ENCODE measurements around the gene ACTL9.
"Not testable (repeated sequence)": the region's sequence is repeated elsewhere in the genome, so short reads cannot be mapped to it uniquely, and the experiment has no call there.

DNA sequence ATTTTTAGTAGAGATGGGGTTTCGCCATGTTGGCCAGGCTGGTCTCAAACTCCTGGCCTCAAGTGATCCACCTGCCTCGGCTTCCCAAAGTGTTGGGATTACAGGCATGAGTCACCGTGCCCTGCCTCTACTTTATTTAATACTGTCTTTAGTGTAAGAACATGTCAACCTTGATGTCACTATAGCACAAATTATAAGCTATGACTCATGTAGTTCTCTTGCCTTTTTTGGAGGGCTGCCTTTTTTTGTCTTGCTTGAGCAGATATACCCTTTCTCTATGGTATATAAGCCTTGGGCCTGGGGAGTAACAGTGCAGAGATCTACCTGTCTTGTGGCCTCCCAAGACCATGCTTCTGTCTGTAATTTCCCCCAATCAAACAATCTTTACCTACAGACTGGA, 6.7 kb upstream of the ACTL9 start:
- not testable (repeated sequence) for TF ChIP-seq BHLHE40 (IDR thresholded peaks at IDR 0.05; ENCODE audit: borderline replicate concordance in 1 of 2, low read depth in 2 of 2, low read length in 1 of 2); POLR2A (IDR thresholded peaks at IDR 0.05; ENCODE audit: low read depth, low read length); SRF (IDR thresholded peaks at IDR 0.05; ENCODE audit: low read depth in 2 of 2, low read length in 2 of 2); PRDM15 (CRISPR knock-in tag; IDR thresholded peaks at IDR 0.05); CTCF (IDR thresholded peaks at IDR 0.05 in 2 of 3, conservative IDR thresholded peaks at IDR 0.05 in 1 of 3; ENCODE audit: control insufficient read depth in 2 of 3, extremely low read depth in 1 of 3, insufficient read depth in 1 of 3, low read depth in 3 of 3, low read length in 3 of 3); RFX5 (IDR thresholded peaks at IDR 0.05; ENCODE audit: low read depth, low read length); ZNF217 (IDR thresholded peaks at IDR 0.05); EZH2 (IDR thresholded peaks at IDR 0.05; ENCODE audit: borderline replicate concordance, control insufficient read depth, low read depth, low read length); GATAD2B (conservative IDR thresholded peaks at IDR 0.05; ENCODE audit: low read depth); EP300 (IDR thresholded peaks at IDR 0.05; ENCODE audit: borderline replicate concordance in 1 of 2, control insufficient read depth in 1 of 2, low read depth in 2 of 2, low read length in 2 of 2)

Measured in GM12878 (cell line).